ENCODE data around the gene RNF10. TPM values are rescaled to one million over a fixed set of nuclear protein-coding genes. Genes with fewer than 3 reads are reported as not detected.
A peak's percentile ranks its signal among the peaks of the same experiment; 100 is the strongest.

Gene RNF10
- polyA plus RNA-seq, 1 of the 3 experiments (the other 2 are of a cell fraction) = 118 TPM

DNA sequence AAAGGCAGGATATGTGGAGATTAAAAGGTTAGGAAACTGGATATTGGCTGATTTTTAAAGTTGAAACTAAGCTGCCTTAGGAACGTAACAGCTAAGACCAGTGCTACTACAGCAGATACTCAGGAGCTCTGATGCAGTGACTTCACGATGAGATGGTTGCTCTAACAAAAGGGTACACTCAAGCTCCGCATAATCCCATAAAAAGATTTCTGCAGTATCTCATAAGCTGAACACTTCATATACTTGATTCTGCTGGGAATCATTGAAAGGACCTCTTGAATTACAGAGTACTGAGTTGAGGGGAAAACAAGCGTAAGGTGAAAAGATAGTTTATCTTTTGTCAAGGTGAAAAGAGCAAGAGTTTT, 3.7 kb downstream of the RNF10 start:
- Histone ChIP-seq H3K9ac (peak overlapping the region; percentile 8; the same call in 1 of the 2 replicates), H3K79me2 (ENCODE audit: insufficient read depth) (peaks cover 87% of the 10 kb centered on the region), H4K20me1 (ENCODE audit: insufficient read depth) (peaks cover 81% of the 10 kb centered on the region), H3K9me2 (no peaks in the 10 kb centered on the region), H3K27me3 (ENCODE audit: insufficient read depth) (no peaks in the 10 kb centered on the region), H3F3A (replicated peaks; ENCODE audit: insufficient read depth) (peaks cover 14% of the 10 kb centered on the region), H3K4me3 (ENCODE audit: low read depth in 2 of 2, low read length in 1 of 2) (peak overlapping the region in 1 of 2 experiments; percentile 11; a peak in 2 of 4 replicates), H3K36me3 (replicated peaks in 1 of 2; ENCODE audit: control insufficient read depth in 1 of 2, insufficient read depth in 2 of 2, low read length in 1 of 2) (peaks cover 0 to 13% of the 10 kb centered on the region in 2 experiments), H3K27ac (ENCODE audit: low read depth in 2 of 2, low read length in 1 of 2) (peak overlapping the region; percentile 60 to 78), H3K4me1 (ENCODE audit: control insufficient read depth in 1 of 2, insufficient read depth in 2 of 2, low read depth in 1 of 2, low read length in 1 of 2) (peaks cover 21 to 48% of the 10 kb centered on the region in 2 experiments), H2AFZ (ENCODE audit: low read depth) (no peak overlapping the region), H3K4me2 (peak overlapping the region; percentile 53; the same call in 1 of the 2 replicates), H3K9me3 (no peaks in the 10 kb centered on the region)
- DNase-seq = no peak
- ChIA-PET POLR2A (no interaction called here), CTCF (interaction anchor here (1.2 to 2.5 kb wide), 3 partner anchors 24 to 111 kb away, joined by 3 to 9 read pairs (median 5); partner anchors contain the start of gene POP5)
- TF ChIP-seq CHD2 (IDR thresholded peaks at IDR 0.05; ENCODE audit: low read length, partially characterized antibody) = no peak
- TF ChIP-seq, protein P1, sequence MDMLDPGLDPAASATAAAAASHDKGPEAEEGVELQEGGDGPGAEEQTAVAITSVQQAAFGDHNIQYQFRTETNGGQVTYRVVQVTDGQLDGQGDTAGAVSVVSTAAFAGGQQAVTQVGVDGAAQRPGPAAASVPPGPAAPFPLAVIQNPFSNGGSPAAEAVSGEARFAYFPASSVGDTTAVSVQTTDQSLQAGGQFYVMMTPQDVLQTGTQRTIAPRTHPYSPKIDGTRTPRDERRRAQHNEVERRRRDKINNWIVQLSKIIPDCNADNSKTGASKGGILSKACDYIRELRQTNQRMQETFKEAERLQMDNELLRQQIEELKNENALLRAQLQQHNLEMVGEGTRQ (IDR thresholded peaks at IDR 0.05; ENCODE audit: borderline replicate concordance, low read depth, low read length) = no peak
- no peak for TF ChIP-seq YY1 (IDR thresholded peaks at IDR 0.05; ENCODE audit: low read depth)
- TF ChIP-seq, protein P2, sequence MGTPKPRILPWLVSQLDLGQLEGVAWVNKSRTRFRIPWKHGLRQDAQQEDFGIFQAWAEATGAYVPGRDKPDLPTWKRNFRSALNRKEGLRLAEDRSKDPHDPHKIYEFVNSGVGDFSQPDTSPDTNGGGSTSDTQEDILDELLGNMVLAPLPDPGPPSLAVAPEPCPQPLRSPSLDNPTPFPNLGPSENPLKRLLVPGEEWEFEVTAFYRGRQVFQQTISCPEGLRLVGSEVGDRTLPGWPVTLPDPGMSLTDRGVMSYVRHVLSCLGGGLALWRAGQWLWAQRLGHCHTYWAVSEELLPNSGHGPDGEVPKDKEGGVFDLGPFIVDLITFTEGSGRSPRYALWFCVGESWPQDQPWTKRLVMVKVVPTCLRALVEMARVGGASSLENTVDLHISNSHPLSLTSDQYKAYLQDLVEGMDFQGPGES (IDR thresholded peaks at IDR 0.05; ENCODE audit: low read depth, low read length) = no peak
- TF ChIP-seq, protein P3, sequence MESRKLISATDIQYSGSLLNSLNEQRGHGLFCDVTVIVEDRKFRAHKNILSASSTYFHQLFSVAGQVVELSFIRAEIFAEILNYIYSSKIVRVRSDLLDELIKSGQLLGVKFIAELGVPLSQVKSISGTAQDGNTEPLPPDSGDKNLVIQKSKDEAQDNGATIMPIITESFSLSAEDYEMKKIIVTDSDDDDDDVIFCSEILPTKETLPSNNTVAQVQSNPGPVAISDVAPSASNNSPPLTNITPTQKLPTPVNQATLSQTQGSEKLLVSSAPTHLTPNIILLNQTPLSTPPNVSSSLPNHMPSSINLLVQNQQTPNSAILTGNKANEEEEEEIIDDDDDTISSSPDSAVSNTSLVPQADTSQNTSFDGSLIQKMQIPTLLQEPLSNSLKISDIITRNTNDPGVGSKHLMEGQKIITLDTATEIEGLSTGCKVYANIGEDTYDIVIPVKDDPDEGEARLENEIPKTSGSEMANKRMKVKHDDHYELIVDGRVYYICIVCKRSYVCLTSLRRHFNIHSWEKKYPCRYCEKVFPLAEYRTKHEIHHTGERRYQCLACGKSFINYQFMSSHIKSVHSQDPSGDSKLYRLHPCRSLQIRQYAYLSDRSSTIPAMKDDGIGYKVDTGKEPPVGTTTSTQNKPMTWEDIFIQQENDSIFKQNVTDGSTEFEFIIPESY (IDR thresholded peaks at IDR 0.05; ENCODE audit: borderline replicate concordance, low read depth) = no peak
- no peak for TF ChIP-seq GATA2 (CRISPR knock-in tag; IDR thresholded peaks at IDR 0.05)
- TF ChIP-seq NRF1 (IDR thresholded peaks at IDR 0.05; ENCODE audit: low read depth, low read length) = no peak
- TF ChIP-seq, protein P4, sequence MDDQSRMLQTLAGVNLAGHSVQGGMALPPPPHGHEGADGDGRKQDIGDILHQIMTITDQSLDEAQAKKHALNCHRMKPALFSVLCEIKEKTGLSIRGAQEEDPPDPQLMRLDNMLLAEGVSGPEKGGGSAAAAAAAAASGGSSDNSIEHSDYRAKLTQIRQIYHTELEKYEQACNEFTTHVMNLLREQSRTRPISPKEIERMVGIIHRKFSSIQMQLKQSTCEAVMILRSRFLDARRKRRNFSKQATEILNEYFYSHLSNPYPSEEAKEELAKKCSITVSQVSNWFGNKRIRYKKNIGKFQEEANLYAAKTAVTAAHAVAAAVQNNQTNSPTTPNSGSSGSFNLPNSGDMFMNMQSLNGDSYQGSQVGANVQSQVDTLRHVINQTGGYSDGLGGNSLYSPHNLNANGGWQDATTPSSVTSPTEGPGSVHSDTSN (IDR thresholded peaks at IDR 0.05) = no peak
- no peak for TF ChIP-seq RXRA (IDR thresholded peaks at IDR 0.05; ENCODE audit: borderline replicate concordance, low read depth)
- WGBS (ENCODE audit: low lambda C conversion rate) = 88% methylated on average over 4 of the region's 4 CpGs

Data from SK-N-SH (cell line).